ENCODE results near the gene CDCA3. TPM values are rescaled to one million over a fixed set of nuclear protein-coding genes. Genes with fewer than 3 reads are reported as not detected.

The CDCA3 gene
- total and polyA plus RNA-seq, 7 donors: 0.21 to 3.3 (median 0.86) TPM; not detected in 1

- no peaks in the 10 kb centered on the region for H3K36me3 ChIP-seq (ENCODE audit: insufficient read depth in 1 of 2, low read depth in 1 of 2)
- no peaks in the 10 kb centered on the region for H3K4me1 ChIP-seq
- ATAC-seq: no peak
- H3K27me3 ChIP-seq (ENCODE audit: insufficient read depth in 3 of 3, low read length in 2 of 3): no peaks in the 10 kb centered on the region
- WGBS, 3 donors: 67 to 73% (median 70%) methylated on average over 15 to 16 of the region's 16 CpGs
- no peak for TF ChIP-seq CTCF (IDR thresholded peaks at IDR 0.05)
- intact Hi-C loops (cut with DNase I): no loop called here
- H3K9me3 ChIP-seq: no peaks in the 10 kb centered on the region
- H3K27ac ChIP-seq: no peak overlapping the region
- H3K4me3 ChIP-seq: no peak overlapping the region
- DNase-seq: peak in 1 of 2 donors; percentile 43
These were observed 7.8 kb downstream of the CDCA3 start for GRCh38 chr12:6843118-6843902.

DNA sequence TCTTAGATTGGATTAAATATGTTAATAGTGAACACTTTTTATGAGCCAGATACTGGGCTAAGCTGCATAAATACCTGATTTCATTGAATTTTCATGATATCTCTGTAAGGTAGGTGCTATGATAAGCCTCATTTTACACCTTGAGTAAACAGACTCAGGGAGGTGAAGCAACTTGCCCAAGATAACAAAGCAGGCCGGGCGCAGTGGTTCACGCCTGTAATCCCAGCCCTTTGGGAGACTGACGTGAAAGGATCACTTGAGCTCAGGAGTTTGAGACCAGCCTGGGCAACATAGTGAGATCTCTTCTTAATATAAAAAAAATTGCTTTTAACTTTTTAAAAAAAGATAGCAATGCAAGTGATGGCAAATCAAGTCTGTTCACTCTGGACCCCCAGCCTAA, 9.0 kb downstream of the CDCA3 start:
- Histone ChIP-seq H3K4me3 (no peak overlapping the region), H3K27me3 (ENCODE audit: insufficient read depth in 3 of 3, low read length in 2 of 3) (no peaks in the 10 kb centered on the region), H3K9me3 (no peaks in the 10 kb centered on the region), H3K36me3 (ENCODE audit: insufficient read depth in 1 of 2, low read depth in 1 of 2) (no peaks in the 10 kb centered on the region), H3K4me1 (no peaks in the 10 kb centered on the region), H3K27ac (no peak overlapping the region)
- ATAC-seq (no peak), DNase-seq (peak in 1 of 2 donors; percentile 12)
- intact Hi-C loops (cut with DNase I): no loop called here
- WGBS, 3 donors: 94 to 98% (median 95%) methylated on average over 4 of the region's 4 CpGs
- no peak for TF ChIP-seq CTCF (IDR thresholded peaks at IDR 0.05)

DNA sequence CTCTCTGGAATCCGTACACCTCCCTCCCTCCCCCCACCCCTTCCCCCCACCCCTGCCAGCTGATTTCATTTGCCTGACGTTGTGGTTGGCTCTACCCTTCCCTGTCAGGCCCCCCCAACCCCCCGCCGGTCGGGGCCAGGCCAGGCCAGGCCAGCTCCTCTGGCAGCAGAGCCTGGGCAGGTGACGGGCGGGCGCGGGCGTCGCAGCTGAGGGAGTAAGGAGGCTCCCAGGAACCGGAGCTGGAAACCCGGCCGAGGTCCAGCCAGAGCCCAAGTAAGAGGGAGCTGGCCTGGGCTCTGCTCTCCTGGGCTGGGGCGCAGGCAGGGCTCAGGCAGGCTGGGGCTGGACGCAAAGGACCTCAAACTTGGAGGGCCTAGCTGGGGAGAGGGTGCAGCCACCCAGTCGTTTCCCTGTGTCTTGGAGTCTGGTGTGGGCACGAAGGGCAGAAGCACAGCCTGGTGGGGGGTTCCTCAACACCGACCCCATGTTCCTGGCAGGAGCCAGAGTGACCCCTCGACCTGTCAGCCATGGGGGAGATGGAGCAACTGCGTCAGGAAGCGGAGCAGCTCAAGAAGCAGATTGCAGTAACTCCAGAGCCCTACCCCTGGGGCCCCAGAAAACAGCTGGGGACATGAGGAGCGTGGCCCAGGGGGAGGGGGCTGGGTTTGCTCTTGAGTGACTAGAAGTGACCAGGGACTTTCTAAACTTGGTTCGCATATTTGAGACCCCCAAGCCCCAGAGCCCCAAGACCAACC, 10.1 kb downstream of the CDCA3 start, which contains the start of gene GNB3:
GNB3 (plus strand) TSS at position 165 of the 755 bp plus-strand sequence; CDS start at position 528, 363 bp downstream.
- Histone ChIP-seq H3K27me3 (ENCODE audit: insufficient read depth in 3 of 3, low read length in 2 of 3) (no peaks in the 10 kb centered on the region), H3K4me3 (no peak within 1 kb of the TSS), H3K27ac (no peak within 1 kb of the TSS), H3K36me3 (ENCODE audit: insufficient read depth in 1 of 2, low read depth in 1 of 2) (no peaks in the 10 kb centered on the region), H3K4me1 (no peaks in the 10 kb centered on the region), H3K9me3 (no peaks in the 10 kb centered on the region)
- intact Hi-C loops (cut with DNase I): no loop called here
- peak in 1 of 2 donors; percentile 32 for DNase-seq
- no peak for TF ChIP-seq CTCF (IDR thresholded peaks at IDR 0.05)
- WGBS, 3 donors: 40 to 47% (median 46%) methylated on average over 22 to 24 of the region's 24 CpGs
- peak in 2 of 4 donors; percentile 32 to 37 for ATAC-seq

GRCh38 chr12:6840330-6840729, 10.8 kb downstream of the CDCA3 start:
- Histone ChIP-seq H3K4me1 (no peaks in the 10 kb centered on the region), H3K36me3 (ENCODE audit: insufficient read depth in 1 of 2, low read depth in 1 of 2) (no peaks in the 10 kb centered on the region), H3K27ac (no peak overlapping the region), H3K4me3 (no peak overlapping the region), H3K27me3 (ENCODE audit: insufficient read depth in 3 of 3, low read length in 2 of 3) (no peaks in the 10 kb centered on the region), H3K9me3 (no peaks in the 10 kb centered on the region)
- intact Hi-C loops (cut with DNase I): no loop called here
- DNase-seq (peak in 1 of 2 donors; percentile 33), ATAC-seq (no peak)
- no peak for TF ChIP-seq CTCF (IDR thresholded peaks at IDR 0.05)
- 59 to 75% (median 65%) methylated on average over 1 of the region's 1 CpG for WGBS, 3 donors

Data from psoas muscle (tissue), 8 donors.